ENCODE measurements around the gene HMGCR. TPM values are rescaled to one million over a fixed set of nuclear protein-coding genes. Genes with fewer than 3 reads are reported as not detected.
A peak's percentile ranks its signal among the peaks of the same experiment; 100 is the strongest.

HMGCR gene
- total and polyA plus RNA-seq, 4 donors: 12.4 to 237 (median 77.1) TPM

- TF ChIP-seq CTCF (IDR thresholded peaks at IDR 0.05; ENCODE audit: low read depth, low read length, missing input control) (peak; percentile 53), FOXA2 (IDR thresholded peaks at IDR 0.05) (peak; percentile 60), RAD21 (IDR thresholded peaks at IDR 0.05) (peak in 1 of 2 donors; percentile 57), NR2F2 (IDR thresholded peaks at IDR 0.05) (no peak), SP1 (IDR thresholded peaks at IDR 0.05) (no peak)
Observed at GRCh38 chr5:75335952-75336614, 937 bp upstream of the HMGCR start (continued).

GRCh38 chr5:75337366-75338021, 474 bp downstream of the HMGCR start:
- WGBS: under 1% methylated on average over 50 of the region's 50 CpGs
- Histone ChIP-seq H3K27me3 (ENCODE audit: control insufficient read depth in 4 of 4, insufficient read depth in 4 of 4, low read length in 3 of 4) (no peaks in the 10 kb centered on the region), H3K9ac (ENCODE audit: low read depth in 1 of 2, low read length in 2 of 2) (peak overlapping the region; percentile 45 to 92), H3K4me1 (ENCODE audit: control insufficient read depth in 4 of 4, insufficient read depth in 4 of 4, low read length in 3 of 4) (peaks cover 0 to 42% (median 20%) of the 10 kb centered on the region in 4 donors), H3K4me3 (ENCODE audit: low read depth in 1 of 3, low read length in 3 of 3) (peak overlapping the region; percentile 56 to 89 (median 85)), H3K27ac (ENCODE audit: low read depth in 1 of 2, low read length in 2 of 2) (peak overlapping the region; percentile 95 to 96), H3K36me3 (ENCODE audit: control insufficient read depth in 4 of 4, insufficient read depth in 3 of 4, low read depth in 1 of 4, low read length in 3 of 4) (no peaks in the 10 kb centered on the region), H3K9me3 (ENCODE audit: control insufficient read depth in 4 of 4, low read length in 3 of 4) (no peaks in the 10 kb centered on the region)
- TF ChIP-seq YY1 (IDR thresholded peaks at IDR 0.05) (no peak), FOXA2 (IDR thresholded peaks at IDR 0.05) (no peak), JUND (IDR thresholded peaks at IDR 0.05) (no peak), GABPA (IDR thresholded peaks at IDR 0.05 in 1 of 2, conservative IDR thresholded peaks at IDR 0.05 in 1 of 2) (no peak), RXRA (IDR thresholded peaks at IDR 0.05) (no peak), REST (IDR thresholded peaks at IDR 0.05) (no peak), HNF4G (IDR thresholded peaks at IDR 0.05) (no peak)
- no peak for DNase-seq (ENCODE audit: low spot score)

GRCh38 chr5:75338408-75338807, 1.4 kb downstream of the HMGCR start:
- Histone ChIP-seq H3K4me3 (ENCODE audit: low read depth in 1 of 3, low read length in 3 of 3) (peak overlapping the region; percentile 56 to 89 (median 85)), H3K9ac (ENCODE audit: low read depth in 1 of 2, low read length in 2 of 2) (peak overlapping the region in 1 of 2 donors; percentile 38), H3K27me3 (ENCODE audit: control insufficient read depth in 4 of 4, insufficient read depth in 4 of 4, low read length in 3 of 4) (no peaks in the 10 kb centered on the region), H3K36me3 (ENCODE audit: control insufficient read depth in 4 of 4, insufficient read depth in 3 of 4, low read depth in 1 of 4, low read length in 3 of 4) (peaks cover 0 to under 1% (median 0%) of the 10 kb centered on the region in 4 donors), H3K9me3 (ENCODE audit: control insufficient read depth in 4 of 4, low read length in 3 of 4) (no peaks in the 10 kb centered on the region), H3K27ac (ENCODE audit: low read depth in 1 of 2, low read length in 2 of 2) (peak overlapping the region in 1 of 2 donors; percentile 96), H3K4me1 (ENCODE audit: control insufficient read depth in 4 of 4, insufficient read depth in 4 of 4, low read length in 3 of 4) (peaks cover 0 to 42% (median 20%) of the 10 kb centered on the region in 4 donors)
- TF ChIP-seq TAF1 (conservative IDR thresholded peaks at IDR 0.05): no peak
- DNase-seq (ENCODE audit: low spot score): no peak
- WGBS: 46% methylated on average over 2 of the region's 2 CpGs
